Amniotic epithelial cell (primary cell): ENCODE data around the gene JAK1.
"Not testable (repeated sequence)": the region's sequence is repeated elsewhere in the genome, so short reads cannot be mapped to it uniquely, and the experiment has no call there.

Experiments used
- DNase-seq: peaks from one replicate; pipeline ENCODE4 v3.0.0-alpha.2; 2010; ENCODE audit warnings: low read depth

The JAK1 gene

DNA sequence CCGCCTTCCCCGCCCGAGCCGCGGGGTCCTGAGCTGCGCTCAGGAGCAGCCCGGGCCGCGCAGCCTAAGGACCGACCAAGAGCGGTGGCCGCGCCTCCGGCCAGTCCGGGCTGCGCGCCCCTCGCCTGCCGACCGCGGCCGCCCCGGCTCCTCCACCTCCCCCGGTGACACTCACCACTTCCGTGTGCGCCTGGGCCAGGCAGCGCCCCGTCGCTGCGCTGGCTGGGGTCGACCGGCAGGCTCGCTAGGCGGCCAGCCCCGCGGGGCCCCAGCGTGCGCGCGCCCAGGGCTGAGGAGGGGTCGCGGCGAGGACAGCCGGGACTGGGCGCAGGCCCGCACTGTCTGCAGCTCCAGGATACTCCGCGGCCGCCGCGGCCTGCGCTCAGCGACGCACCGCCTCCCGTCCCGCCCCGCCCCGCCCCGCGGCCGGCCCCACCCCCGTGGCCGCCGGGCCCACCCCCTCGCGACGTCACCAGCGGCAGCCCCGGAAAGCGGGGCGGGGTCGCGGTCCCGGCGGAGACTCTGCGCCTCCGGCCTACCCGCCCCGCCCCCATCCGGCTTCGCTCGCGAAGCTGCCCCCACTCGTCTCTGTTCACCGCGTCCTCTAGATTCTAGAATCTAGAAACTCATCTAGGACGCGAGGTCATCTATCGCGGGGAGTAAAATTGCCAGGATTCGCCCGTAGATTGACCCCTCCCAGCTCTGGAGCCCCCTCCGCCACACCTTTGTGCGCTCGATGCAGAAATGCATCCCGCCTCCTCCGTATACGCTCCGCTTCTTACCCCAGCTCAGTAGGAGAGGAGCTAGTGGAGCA lies at the start of gene JAK1:
JAK1 (minus strand) TSS at position 392 of the 814 bp plus-strand sequence. CDS start 80,285 bp downstream, outside the sequence.
- DNase-seq, result peak; percentile 67

GRCh38 chr1:65014321-65014720 lies 48.0 kb upstream of the JAK1 start:
- DNase-seq, result no peak

- no peak for DNase-seq
Observed at GRCh38 chr1:65011983-65012382, 45.6 kb upstream of the JAK1 start.

DNA sequence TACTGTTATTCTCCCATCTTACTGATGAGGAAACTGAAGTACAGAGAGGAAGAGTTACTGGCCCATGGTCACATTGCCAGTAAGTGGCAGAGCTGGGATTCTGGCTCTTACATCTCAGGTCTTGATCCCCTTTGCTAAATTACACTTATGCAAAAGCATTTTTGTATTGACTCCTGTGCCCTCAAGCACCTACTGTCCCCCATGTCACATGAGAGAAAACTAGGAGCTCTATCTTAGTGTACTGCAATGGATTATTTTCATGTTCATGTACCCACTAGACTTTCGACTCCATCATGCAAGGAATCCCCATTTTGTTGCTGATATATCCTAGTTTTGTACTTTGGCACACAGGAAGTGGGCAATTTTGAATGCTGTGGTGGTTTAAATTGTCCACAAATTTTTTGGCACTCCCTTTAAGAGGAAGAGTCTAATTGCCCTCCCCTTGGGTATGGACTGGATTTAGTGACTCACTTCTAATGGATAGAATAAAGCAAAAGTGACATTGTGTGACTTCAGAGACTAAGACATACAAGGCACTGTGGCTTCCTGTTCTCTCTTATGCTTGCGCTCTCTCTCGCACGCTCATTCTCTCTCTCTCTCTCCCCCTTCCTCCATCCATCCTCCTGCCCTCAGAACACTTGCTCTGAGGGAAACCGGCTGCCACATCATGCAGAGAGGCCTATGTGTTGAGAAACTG lies 43.5 kb upstream of the JAK1 start:
- no peak for DNase-seq

DNA sequence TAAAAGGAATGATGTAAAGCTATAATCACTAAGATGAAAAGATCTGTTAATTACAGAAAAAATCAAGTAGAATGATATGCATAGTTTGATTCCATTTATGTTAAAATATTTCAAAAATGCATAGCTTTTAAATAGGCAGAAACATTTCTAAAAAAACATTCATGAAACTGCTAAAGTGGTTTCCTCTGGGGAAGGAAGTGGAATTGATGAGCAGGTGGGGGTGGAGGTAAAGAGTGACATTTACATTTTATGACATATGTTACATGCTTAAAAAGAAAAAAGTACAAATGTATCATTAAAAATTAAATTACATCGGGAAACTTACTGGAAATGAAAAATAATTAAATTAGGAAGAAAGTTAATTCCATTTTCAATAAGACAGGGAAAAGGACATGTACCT lies 42.8 kb upstream of the JAK1 start:
- DNase-seq, result no peak

- DNase-seq, result peak; percentile 66
Observed at GRCh38 chr1:65006806-65007205, 40.5 kb upstream of the JAK1 start.

- DNase-seq, result no peak
Observed at GRCh38 chr1:65003316-65003664, 36.9 kb upstream of the JAK1 start.

DNA sequence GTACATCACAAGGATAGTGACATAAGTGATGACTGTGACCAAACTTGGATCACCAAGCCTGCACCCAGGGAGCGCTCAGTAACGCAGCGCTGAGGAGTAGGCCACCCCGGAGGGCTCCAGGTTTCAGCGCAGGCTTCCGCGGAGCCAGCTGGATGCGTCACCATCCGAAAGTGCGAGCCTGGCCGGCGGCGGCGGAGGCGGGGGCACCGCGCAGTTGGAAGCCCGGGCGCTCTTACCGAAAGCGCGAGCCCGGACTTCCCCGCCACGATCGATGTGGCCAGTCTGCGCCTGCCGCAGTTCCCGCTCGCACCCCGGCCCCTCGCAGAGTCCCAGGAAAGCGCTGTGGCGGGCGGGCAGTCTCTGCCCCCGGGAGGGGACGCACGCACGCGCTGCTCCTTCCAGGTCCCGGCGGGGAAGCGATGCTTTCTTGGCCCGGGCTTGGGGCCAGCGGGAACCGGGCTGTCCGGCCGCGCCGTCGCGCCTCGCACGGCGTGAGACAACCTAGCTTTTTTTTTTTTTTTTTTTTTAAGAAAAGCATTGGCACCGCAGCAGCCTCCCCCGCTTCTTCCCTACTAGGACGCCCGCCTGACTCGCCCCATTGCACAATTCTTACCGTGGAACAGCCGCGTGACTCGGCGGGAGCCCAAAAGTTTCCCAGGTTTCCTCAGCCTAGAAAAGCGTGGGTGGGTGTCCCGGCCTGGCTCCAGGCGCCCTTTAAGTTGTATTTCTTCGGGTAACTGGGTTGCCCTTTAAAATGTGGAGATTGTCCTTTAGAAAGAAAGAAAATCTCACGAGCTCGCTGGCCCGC lies 36.4 kb upstream of the JAK1 start:
- DNase-seq, result peak; percentile 88

- no peak for DNase-seq
Observed at GRCh38 chr1:65002156-65002507, 35.8 kb upstream of the JAK1 start.

GRCh38 chr1:65001231-65001792 lies 35.0 kb upstream of the JAK1 start:
- peak; percentile 21 for DNase-seq

- DNase-seq, result not testable (repeated sequence)
Observed at GRCh38 chr1:64998425-64998948, 32.1 kb upstream of the JAK1 start.

DNA sequence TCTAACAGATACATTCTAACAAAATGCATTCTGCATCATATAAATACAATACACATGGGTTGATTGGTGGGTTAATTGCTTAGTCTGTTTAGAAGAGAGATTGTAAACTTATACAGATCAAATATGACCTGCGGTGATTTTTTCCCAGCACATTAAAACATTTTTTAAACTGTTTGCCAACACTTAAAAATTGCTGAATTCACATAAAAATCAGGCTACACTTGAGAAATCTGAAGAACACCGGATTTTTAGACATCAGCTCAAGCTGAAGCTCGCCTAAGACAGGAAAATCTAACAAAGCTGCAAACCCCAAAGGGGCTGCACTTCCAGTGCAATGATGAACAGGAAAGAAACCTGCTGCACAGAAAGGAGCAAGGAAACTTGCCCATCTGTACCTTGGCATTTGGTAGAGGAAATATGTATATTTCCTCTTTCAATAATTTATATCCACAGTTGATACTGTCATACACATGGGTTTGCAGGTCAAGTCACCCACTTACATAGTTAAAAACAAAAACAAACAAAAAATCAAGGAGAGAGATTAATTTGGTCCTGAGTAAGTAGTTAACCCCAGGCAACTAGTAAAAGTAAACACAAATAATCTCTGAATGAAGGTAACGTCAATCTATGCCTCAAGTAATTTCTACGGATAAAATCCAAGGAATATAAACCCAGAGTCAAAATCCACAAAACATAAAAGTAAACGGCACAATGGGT lies 30.4 kb upstream of the JAK1 start:
- DNase-seq, result no peak

DNA sequence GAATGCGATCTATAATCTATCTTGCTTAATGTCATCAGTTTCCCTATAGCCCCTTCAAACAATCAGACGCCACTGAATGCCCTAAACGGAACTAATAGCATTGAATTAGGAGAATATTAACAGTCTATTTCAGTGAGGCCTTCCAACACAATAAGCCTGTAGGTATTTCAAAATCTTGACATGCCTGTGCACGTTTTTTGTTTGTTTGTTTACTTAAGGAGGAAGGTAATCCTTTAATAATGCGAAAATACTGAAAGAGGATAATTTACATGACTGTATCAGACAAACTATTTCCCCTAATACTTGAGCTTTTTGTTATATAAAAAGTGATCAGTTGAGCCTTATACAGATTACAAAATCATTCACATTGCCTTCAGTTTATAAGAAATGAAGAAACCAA lies 29.0 kb upstream of the JAK1 start:
- DNase-seq, result no peak

- DNase-seq, result peak; percentile 87
Observed at GRCh38 chr1:64986903-64987871, 20.8 kb upstream of the JAK1 start.

DNA sequence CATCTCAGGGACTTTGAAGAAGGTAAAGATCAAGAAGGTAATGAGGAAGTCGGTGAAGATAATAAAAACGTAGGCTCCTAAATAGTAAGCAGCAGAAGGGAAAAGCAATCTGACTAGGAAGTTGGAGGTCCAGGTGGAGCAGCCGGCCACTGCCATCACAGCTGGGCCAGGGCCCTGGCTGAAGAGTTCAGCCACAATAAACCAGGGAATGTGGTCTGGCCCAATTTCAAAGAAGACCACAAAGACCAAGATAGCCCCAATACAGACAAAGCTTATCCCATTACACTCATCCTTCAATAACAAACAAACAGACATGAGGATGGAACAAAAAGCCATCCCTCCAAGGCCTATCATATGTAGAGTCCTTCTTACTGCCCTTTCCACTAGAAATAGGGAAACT lies 18.4 kb upstream of the JAK1 start:
- no peak for DNase-seq

DNA sequence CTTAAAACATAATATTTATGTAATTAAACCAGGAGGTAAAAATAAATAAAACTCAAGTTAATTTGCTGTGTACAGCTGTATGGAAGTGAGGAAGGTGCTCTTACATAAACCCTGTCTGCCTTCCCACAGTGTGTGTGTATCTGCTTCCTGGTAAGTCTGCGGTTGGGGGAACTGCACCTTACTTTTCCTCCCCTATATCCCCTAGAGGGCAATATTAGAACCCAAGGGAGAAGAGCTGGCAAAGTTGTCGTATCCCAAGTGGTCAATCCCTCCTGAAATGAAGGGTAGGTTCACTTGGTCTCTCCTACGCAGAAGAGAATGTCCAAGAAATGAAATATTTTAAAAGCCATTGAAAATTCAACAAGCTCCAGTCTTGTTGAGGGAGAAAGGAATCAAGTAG lies 17.8 kb upstream of the JAK1 start:
- DNase-seq, result no peak

DNA sequence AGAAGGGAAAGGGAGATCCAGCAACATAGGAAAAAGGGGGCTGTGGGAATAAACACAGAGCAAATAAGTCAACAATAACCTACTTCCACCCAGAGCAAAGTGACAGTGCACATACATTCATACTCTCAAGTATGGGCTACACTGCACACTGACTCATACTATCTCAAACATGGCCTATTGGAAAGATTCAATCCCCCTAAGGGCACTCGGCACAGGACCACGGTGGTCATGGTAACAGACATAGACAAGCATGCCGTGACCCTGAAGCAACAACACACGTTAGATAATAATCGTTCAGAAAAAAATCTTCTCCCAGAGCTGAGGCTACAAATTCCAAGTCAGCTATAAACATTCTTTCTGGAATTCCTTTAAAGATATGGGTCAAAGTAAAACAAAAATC lies 16.8 kb upstream of the JAK1 start:
- peak; percentile 75 for DNase-seq

- DNase-seq, result no peak
Observed at GRCh38 chr1:64981601-64982533, 15.5 kb upstream of the JAK1 start.
